A549 (cell line): ENCODE results near the gene UBXN2A. TPM values are rescaled to one million over a fixed set of nuclear protein-coding genes. Genes with fewer than 3 reads are reported as not detected.

Experiments
- CBX8 ChIP-seq: fragments of 200-600 bp; sonication (generic); IDR thresholded peaks from 2 replicates; pipeline ENCODE4 v1.6.1; 2016
- CHD4 ChIP-seq: fragments of 200-600 bp; sonication (generic); IDR thresholded peaks from 2 replicates; pipeline ENCODE4 v1.6.1; 2016; ENCODE audit warnings: antibody characterized with exemption, mild to moderate bottlenecking, borderline replicate concordance
- EHF ChIP-seq: fragments of 250-450 bp; sonication (Bioruptor Pico); IDR thresholded peaks from 2 replicates; pipeline ENCODE4 v1.5.0; 2020; ENCODE audit warnings: mild to moderate bottlenecking
- EP300 ChIP-seq, 2 experiments: fragments of >200 bp; sonication (Bioruptor Twin); formaldehyde crosslinking; IDR thresholded peaks; 2 replicates in 1 of 2; 3 replicates in 1 of 2; pipeline ENCODE4 v1.6.1; 2016 to 2017
- ESRRA ChIP-seq: fragments of 150-350 bp; IDR thresholded peaks from 2 replicates; pipeline ENCODE4 v1.6.1; 2014; ENCODE audit warnings: mild to moderate bottlenecking, low read length, borderline replicate concordance
- FOSL2 ChIP-seq, 2 experiments: fragments of 450-650 bp in 1 of 2; fragments of >200 bp in 1 of 2; sonication (Bioruptor Twin) in 1 of 2; formaldehyde crosslinking; IDR thresholded peaks; 2 replicates each; pipeline versions ENCODE4 v1.5.0 to v1.6.1; 2016 to 2020; ENCODE audit warnings: mild to moderate bottlenecking in 1 of 2, moderate library complexity in 1 of 2
- HOXB13 ChIP-seq: fragments of 250-450 bp; sonication (Bioruptor Pico); IDR thresholded peaks from 2 replicates; pipeline ENCODE4 v1.5.0; 2020; ENCODE audit warnings: low read depth, mild to moderate bottlenecking, moderate library complexity
- HOXB5 ChIP-seq: fragments of 250-450 bp; sonication (Bioruptor Pico); IDR thresholded peaks from 2 replicates; pipeline ENCODE4 v1.5.0; 2020; ENCODE audit warnings: mild to moderate bottlenecking, moderate library complexity
- JUN ChIP-seq, 2 experiments: fragments of >200 bp; sonication (Bioruptor Twin); formaldehyde crosslinking; IDR thresholded peaks; 2 replicates in 1 of 2; 3 replicates in 1 of 2; pipeline ENCODE4 v1.6.1; 2016 to 2017
- KDM5A ChIP-seq: fragments of 200-600 bp; sonication (generic); IDR thresholded peaks from 2 replicates; pipeline ENCODE4 v1.6.1; 2016; ENCODE audit warnings: antibody characterized with exemption, mild to moderate bottlenecking
- MAFK ChIP-seq: fragments of 450-650 bp; IDR thresholded peaks from 2 replicates; pipeline ENCODE4 v1.6.1; 2014; ENCODE audit not compliant: partially characterized antibody
- MAZ ChIP-seq: fragments of 150-350 bp; IDR thresholded peaks from 2 replicates; pipeline ENCODE4 v1.6.1; 2014; ENCODE audit warnings: antibody characterized with exemption, low read depth, low read length, borderline replicate concordance
- NR3C1 ChIP-seq: fragments of >200 bp; sonication (Bioruptor Twin); formaldehyde crosslinking; IDR thresholded peaks from 3 replicates; pipeline ENCODE4 v1.6.1; 2017
- PHF8 ChIP-seq: fragments of 200-600 bp; sonication (generic); IDR thresholded peaks from 2 replicates; pipeline ENCODE4 v1.6.1; 2016; ENCODE audit warnings: low read depth, mild to moderate bottlenecking, antibody characterized with exemption, moderate library complexity, borderline replicate concordance
- POLR2A ChIP-seq: IDR thresholded peaks from 2 replicates; pipeline ENCODE4 v1.6.1; 2012; ENCODE audit warnings: mild to moderate bottlenecking, low read length
- RAD21 ChIP-seq, 2 experiments: fragments of >200 bp in 1 of 2; sonication (Bioruptor Twin) in 1 of 2; formaldehyde crosslinking in 1 of 2; IDR thresholded peaks in 1 of 2; conservative IDR thresholded peaks in 1 of 2; 2 replicates in 1 of 2; 3 replicates in 1 of 2; pipeline ENCODE4 v1.6.1; 2012 to 2018; ENCODE audit warnings: inconsistent platforms in 1 of 2
- RARB ChIP-seq: fragments of 250-450 bp; sonication (Bioruptor Pico); IDR thresholded peaks from 2 replicates; pipeline ENCODE4 v1.8.0; 2021; ENCODE audit warnings: mild to moderate bottlenecking, moderate library complexity
- RNF2 ChIP-seq: fragments of 200-600 bp; sonication (generic); IDR thresholded peaks from 2 replicates; pipeline ENCODE4 v1.6.1; 2016; ENCODE audit warnings: low read depth, mild to moderate bottlenecking, antibody characterized with exemption, moderate library complexity, borderline replicate concordance
- SMC3 ChIP-seq: fragments of >200 bp; sonication (Bioruptor Twin); formaldehyde crosslinking; IDR thresholded peaks from 3 replicates; pipeline ENCODE4 v1.6.1; 2018; ENCODE audit warnings: inconsistent platforms
- SREBF2 ChIP-seq: fragments of 450-650 bp; IDR thresholded peaks from 2 replicates; pipeline ENCODE4 v1.6.1; 2014; ENCODE audit warnings: mild to moderate bottlenecking, moderate library complexity
- TP53 ChIP-seq: fragments of 250-450 bp; sonication (Bioruptor Pico); IDR thresholded peaks from 2 replicates; pipeline ENCODE4 v1.5.0; 2021; ENCODE audit warnings: mild to moderate bottlenecking, moderate library complexity
- ZC3H11A ChIP-seq: fragments of 450-650 bp; IDR thresholded peaks from 2 replicates; pipeline ENCODE4 v1.6.1; 2014; ENCODE audit warnings: antibody characterized with exemption, mild to moderate bottlenecking
- ZFP36 ChIP-seq: fragments of 450-650 bp; IDR thresholded peaks from 2 replicates; pipeline ENCODE4 v1.6.1; 2014; ENCODE audit warnings: borderline replicate concordance; ENCODE audit not compliant: partially characterized antibody
- ZNF302 ChIP-seq: fragments of 250-450 bp; sonication (Bioruptor Pico); IDR thresholded peaks from 2 replicates; pipeline ENCODE4 v1.9.0; 2021; ENCODE audit warnings: inconsistent platforms, mild to moderate bottlenecking, moderate library complexity
- ZSCAN20 ChIP-seq: fragments of 250-450 bp; sonication (Bioruptor Pico); IDR thresholded peaks from 2 replicates; pipeline ENCODE4 v1.8.0; 2022; ENCODE audit warnings: mild to moderate bottlenecking, moderate library complexity
- polyA plus RNA-seq, 4 experiments: library from polyadenylated mRNA; depleted of rRNA in 3 of 4; stranded (reverse); fragments of >200 nt; fragmentation: RNase III in 1 of 4; extraction: RNeasy Plus Mini Kit Qiagen cat#74134 plus additional on column Dnase treatment in 1 of 4; gene quantifications; 2 replicates in 3 of 4; 3 replicates in 1 of 4; pipeline ENCODE4 v1.2.3, GENCODE V29; 2011 to 2017
- TF ChIP-seq, protein P1 (sequence below): fragments of >200 bp; sonication (Bioruptor Twin); formaldehyde crosslinking; IDR thresholded peaks from 3 replicates; pipeline ENCODE4 v1.5.1; 2016
- TF ChIP-seq, protein P2 (sequence below): fragments of >200 bp; sonication (Bioruptor Twin); formaldehyde crosslinking; IDR thresholded peaks from 2 replicates; pipeline ENCODE4 v1.6.1; 2016
- TF ChIP-seq, protein P3 (sequence below): fragments of 200-600 bp; sonication (generic); IDR thresholded peaks from 2 replicates; pipeline ENCODE4 v1.6.1; 2016; ENCODE audit warnings: antibody characterized with exemption, mild to moderate bottlenecking, moderate library complexity
- TF ChIP-seq, protein P4 (sequence below): IDR thresholded peaks from 2 replicates; pipeline ENCODE4 v1.6.1; 2012
- TF ChIP-seq, protein P5 (sequence below): fragments of 250-450 bp; sonication (Bioruptor Pico); IDR thresholded peaks from 2 replicates; pipeline ENCODE4 v1.5.0; 2021; ENCODE audit warnings: mild to moderate bottlenecking, moderate library complexity, borderline replicate concordance
- TF ChIP-seq, protein P6 (sequence below): fragments of 250-450 bp; sonication (Bioruptor Pico); IDR thresholded peaks from 2 replicates; pipeline ENCODE4 v1.5.0; 2020; ENCODE audit warnings: low read depth, mild to moderate bottlenecking, moderate library complexity

Gene UBXN2A
- polyA plus RNA-seq, 2 of the 4 experiments (the other 2 are of a cell fraction), result 13.7 to 25.4 TPM

DNA sequence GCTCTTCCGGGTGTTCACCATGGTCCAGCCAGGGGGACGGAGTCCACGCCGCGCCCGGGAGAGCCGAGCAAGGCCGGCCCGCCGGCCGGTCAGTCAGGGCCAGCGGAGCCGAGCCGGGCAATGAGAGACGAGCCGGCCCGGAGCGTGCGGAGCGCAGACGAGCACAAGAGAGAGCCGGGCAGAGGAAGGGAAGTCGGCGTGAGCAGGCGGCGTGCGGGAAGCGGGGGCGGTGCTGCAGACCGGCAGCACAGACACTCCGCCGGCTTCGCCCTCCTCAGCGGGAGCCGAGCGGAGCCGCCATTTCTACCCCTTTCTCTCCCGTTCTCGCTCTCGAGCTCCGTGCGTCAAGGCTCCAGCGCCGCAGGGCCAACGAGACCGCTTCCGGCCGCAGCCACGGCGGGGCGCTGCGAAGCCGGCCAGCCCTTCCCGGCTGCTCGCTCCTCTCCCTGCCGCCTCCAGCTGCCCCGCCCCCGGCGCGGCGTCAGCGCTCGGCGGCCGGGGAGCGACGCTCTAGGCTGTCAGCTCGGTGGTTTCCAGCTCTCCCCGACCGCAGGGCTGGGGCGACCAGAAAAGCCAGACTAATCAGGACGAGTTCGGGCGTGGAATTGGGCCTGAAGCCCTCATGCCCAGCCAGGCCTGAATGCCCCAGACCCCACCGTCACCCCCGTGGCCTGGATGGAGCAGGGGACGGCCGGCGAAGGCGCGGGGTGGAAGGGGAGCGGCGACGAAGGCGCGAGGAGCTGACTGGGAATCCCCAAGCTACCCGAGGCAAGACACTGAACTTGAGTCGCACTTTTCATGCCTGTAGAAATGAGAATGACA is 13.3 kb upstream of the UBXN2A start, which contains the start of gene ATAD2B (continued):
- TF ChIP-seq, protein P1, sequence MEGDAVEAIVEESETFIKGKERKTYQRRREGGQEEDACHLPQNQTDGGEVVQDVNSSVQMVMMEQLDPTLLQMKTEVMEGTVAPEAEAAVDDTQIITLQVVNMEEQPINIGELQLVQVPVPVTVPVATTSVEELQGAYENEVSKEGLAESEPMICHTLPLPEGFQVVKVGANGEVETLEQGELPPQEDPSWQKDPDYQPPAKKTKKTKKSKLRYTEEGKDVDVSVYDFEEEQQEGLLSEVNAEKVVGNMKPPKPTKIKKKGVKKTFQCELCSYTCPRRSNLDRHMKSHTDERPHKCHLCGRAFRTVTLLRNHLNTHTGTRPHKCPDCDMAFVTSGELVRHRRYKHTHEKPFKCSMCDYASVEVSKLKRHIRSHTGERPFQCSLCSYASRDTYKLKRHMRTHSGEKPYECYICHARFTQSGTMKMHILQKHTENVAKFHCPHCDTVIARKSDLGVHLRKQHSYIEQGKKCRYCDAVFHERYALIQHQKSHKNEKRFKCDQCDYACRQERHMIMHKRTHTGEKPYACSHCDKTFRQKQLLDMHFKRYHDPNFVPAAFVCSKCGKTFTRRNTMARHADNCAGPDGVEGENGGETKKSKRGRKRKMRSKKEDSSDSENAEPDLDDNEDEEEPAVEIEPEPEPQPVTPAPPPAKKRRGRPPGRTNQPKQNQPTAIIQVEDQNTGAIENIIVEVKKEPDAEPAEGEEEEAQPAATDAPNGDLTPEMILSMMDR, result peak; percentile 96
- no peak for TF ChIP-seq ZNF302
- TF ChIP-seq FOSL2 (IDR thresholded peaks at IDR 0.05), result no peak
- TF ChIP-seq FOSL2 (CRISPR knock-in tag; IDR thresholded peaks at IDR 0.05), result peak; percentile 66
- TF ChIP-seq CHD4, result no peak
- TF ChIP-seq KDM5A, result peak; percentile 62; the same call in 1 of the 2 replicates
- no peak for TF ChIP-seq MAFK
- TF ChIP-seq NR3C1, result no peak
- peak; percentile 71 to 98 for TF ChIP-seq JUN (IDR thresholded peaks at IDR 0.05)
- no peak for TF ChIP-seq RARB (CRISPR knock-in tag)
- no peak for TF ChIP-seq SREBF2
- TF ChIP-seq SMC3, result peak; percentile 94
- TF ChIP-seq, protein P2, sequence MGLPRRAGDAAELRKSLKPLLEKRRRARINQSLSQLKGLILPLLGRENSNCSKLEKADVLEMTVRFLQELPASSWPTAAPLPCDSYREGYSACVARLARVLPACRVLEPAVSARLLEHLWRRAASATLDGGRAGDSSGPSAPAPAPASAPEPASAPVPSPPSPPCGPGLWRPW, result no peak
- TF ChIP-seq, protein P3, sequence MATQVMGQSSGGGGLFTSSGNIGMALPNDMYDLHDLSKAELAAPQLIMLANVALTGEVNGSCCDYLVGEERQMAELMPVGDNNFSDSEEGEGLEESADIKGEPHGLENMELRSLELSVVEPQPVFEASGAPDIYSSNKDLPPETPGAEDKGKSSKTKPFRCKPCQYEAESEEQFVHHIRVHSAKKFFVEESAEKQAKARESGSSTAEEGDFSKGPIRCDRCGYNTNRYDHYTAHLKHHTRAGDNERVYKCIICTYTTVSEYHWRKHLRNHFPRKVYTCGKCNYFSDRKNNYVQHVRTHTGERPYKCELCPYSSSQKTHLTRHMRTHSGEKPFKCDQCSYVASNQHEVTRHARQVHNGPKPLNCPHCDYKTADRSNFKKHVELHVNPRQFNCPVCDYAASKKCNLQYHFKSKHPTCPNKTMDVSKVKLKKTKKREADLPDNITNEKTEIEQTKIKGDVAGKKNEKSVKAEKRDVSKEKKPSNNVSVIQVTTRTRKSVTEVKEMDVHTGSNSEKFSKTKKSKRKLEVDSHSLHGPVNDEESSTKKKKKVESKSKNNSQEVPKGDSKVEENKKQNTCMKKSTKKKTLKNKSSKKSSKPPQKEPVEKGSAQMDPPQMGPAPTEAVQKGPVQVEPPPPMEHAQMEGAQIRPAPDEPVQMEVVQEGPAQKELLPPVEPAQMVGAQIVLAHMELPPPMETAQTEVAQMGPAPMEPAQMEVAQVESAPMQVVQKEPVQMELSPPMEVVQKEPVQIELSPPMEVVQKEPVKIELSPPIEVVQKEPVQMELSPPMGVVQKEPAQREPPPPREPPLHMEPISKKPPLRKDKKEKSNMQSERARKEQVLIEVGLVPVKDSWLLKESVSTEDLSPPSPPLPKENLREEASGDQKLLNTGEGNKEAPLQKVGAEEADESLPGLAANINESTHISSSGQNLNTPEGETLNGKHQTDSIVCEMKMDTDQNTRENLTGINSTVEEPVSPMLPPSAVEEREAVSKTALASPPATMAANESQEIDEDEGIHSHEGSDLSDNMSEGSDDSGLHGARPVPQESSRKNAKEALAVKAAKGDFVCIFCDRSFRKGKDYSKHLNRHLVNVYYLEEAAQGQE, result peak; percentile 53; the same call in 1 of the 2 replicates
- peak; percentile 60; the same call in 1 of the 2 replicates for TF ChIP-seq HOXB5
- TF ChIP-seq, protein P4, sequence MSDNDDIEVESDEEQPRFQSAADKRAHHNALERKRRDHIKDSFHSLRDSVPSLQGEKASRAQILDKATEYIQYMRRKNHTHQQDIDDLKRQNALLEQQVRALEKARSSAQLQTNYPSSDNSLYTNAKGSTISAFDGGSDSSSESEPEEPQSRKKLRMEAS, result peak; percentile 76
- TF ChIP-seq EHF (CRISPR knock-in tag), result no peak
- TF ChIP-seq PHF8, result peak; percentile 78
- no peak for TF ChIP-seq EP300 (IDR thresholded peaks at IDR 0.05)
- no peak for TF ChIP-seq TP53 (CRISPR knock-in tag)
- TF ChIP-seq, protein P5, sequence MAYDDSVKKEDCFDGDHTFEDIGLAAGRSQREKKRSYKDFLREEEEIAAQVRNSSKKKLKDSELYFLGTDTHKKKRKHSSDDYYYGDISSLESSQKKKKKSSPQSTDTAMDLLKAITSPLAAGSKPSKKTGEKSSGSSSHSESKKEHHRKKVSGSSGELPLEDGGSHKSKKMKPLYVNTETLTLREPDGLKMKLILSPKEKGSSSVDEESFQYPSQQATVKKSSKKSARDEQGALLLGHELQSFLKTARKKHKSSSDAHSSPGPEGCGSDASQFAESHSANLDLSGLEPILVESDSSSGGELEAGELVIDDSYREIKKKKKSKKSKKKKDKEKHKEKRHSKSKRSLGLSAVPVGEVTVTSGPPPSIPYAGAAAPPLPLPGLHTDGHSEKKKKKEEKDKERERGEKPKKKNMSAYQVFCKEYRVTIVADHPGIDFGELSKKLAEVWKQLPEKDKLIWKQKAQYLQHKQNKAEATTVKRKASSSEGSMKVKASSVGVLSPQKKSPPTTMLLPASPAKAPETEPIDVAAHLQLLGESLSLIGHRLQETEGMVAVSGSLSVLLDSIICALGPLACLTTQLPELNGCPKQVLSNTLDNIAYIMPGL (CRISPR knock-in tag), result peak; percentile 93
- no peak for TF ChIP-seq CBX8
- TF ChIP-seq RNF2, result no peak
- no peak for TF ChIP-seq HOXB13
- no peak for TF ChIP-seq ZFP36
- 0 out of 2 replicates have a peak, but pooled peaks have one; percentile 25 for TF ChIP-seq MAZ
- no peak for TF ChIP-seq ESRRA
- peak; percentile 77 to 93 for TF ChIP-seq RAD21 (conservative IDR thresholded peaks at IDR 0.05 in 1 of 2, IDR thresholded peaks at IDR 0.05 in 1 of 2)
- peak; percentile 80 for TF ChIP-seq POLR2A
- TF ChIP-seq, protein P6, sequence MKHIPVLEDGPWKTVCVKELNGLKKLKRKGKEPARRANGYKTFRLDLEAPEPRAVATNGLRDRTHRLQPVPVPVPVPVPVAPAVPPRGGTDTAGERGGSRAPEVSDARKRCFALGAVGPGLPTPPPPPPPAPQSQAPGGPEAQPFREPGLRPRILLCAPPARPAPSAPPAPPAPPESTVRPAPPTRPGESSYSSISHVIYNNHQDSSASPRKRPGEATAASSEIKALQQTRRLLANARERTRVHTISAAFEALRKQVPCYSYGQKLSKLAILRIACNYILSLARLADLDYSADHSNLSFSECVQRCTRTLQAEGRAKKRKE (CRISPR knock-in tag), result peak; percentile 42; the same call in 1 of the 2 replicates
- no peak for TF ChIP-seq ZSCAN20
- no peak for TF ChIP-seq ZC3H11A
